Fibroblast of skin of abdomen (primary cell): Measurements from ENCODE around the gene MOB2.
A peak's percentile ranks its signal among the peaks of the same experiment; 100 is the strongest.
"Not testable (repeated sequence)": the region's sequence is repeated elsewhere in the genome, so short reads cannot be mapped to it uniquely, and the experiment has no call there.

ENCODE experiments used
- DNase-seq: peaks from one replicate; pipeline ENCODE4 v3.0.0-alpha.2; 2013

The MOB2 gene

DNA sequence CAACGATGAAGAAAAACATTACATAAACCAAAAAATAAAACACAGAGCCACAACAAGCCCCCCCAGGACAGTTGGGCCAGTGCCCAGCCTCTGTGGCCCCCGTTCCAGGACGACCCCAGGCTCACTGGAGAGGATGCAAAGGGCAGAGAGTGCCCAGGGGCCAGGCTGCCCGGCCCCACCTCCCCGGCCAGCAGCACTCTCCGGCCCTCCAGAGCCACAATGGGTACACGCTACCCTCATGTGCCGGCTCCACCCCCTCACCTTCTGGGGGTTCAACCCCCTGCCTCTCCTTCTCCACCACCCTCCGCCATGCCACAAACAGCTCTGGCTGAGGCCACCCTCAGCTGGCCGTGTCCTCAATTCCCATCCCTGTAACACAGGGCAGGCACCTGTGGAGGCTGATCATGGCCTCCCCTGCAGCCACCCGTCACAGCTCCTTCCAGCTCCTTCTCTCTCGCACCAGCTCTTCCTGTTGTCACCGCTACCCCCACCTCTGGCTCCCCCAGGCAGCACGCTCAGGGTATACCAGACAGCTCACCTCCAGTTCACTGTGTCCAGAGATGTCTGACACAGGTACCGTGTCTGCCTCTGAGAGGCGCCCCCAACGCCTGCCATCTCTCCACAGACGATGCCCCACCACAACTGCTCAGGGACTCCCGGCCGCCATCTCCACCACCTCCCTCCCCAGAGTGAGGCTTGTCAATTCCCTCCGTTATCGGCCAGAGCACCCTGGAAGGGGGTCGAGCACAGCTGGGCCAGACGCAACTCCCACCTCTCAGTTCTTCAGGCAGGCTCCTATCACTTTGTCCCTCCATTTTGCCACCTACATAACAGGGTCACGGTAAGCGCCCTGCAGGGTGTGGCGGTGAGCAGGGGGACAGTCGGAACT lies 30.8 kb upstream of the MOB2 start:
- DNase-seq: no peak

DNA sequence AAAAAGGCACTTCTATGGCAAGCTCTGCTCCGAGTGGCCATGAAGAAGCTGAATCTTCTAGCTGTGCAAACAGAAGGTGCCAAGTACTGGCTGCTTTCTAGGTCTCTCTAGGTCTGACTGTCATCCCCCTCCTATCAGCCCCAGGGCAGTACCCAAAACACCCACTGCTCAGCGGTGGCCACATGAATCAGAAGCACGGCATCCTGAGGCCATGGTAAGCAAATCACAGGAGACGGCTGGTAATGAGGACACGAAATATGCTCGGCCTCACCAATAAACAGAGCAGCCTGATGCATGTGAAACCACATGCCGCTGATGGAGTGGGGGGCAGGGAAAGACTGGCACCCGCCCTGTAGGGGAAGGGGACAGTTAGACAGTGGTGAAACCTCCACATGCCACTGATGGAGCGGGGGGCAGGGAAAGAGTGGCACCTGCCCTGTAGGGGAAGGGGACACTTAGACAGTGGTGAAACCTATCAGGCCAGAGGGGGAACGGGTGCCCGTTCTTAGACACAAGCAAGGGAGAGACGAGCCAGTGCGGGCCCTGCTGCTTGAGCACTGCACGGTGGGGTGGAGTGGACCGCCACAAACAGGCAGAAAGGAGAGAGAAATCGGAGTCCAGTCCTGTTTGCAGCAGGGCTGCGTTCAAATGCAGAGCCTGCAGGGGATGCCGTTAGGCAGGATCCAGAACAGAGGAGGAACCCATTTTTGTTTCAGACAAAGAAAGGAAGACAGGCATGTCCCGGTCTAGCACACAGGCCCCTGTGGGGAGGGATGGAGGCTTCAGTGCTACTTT lies 29.9 kb upstream of the MOB2 start:
- DNase-seq: peak; percentile 36

DNA sequence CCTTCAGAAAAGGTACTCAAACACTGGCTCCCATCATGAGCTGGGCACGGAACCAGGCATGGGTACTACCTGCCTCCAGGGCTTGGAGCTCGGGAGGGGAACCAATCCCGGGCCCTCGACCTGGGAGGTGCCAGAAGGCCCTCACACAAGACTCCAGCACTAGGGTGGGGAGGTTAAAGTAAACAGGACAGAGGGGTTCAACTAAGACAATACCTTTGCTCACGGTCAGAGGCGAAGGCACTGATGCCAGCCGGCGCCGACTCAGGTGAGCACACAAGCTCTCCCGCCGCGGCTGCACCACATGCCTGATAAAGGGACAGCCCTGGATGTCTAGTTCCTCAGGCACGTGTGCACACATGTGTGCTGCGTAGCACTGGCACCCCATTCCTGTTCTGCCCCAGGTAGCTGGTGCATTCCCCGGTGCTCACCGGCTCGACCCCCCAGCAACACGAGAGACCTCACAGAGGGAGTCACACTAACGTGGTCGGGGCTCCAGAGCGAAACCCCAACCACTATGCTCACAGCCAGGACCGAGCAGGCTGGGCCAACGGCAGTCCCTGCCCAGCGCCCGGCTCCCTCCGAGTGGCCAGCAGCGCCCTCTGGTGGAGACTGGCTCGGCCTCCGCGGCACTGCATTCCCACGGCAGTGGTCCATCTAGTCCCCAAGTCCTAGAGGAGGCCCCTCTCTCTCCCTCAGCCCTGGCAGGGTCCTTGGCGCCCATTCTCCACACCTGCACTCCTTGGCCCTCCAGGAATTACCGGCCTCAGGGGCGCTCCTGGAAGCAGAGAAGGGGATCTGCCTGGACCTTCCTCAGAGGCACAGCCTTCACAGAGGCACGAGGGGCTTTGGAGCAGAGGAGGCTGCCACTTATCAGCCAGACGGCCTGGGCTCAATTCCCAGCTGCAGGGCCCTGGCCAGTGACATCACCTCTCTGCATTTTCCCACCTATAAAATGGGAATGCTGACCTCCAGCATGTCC lies 28.8 kb upstream of the MOB2 start:
- peak; percentile 43 for DNase-seq

DNA sequence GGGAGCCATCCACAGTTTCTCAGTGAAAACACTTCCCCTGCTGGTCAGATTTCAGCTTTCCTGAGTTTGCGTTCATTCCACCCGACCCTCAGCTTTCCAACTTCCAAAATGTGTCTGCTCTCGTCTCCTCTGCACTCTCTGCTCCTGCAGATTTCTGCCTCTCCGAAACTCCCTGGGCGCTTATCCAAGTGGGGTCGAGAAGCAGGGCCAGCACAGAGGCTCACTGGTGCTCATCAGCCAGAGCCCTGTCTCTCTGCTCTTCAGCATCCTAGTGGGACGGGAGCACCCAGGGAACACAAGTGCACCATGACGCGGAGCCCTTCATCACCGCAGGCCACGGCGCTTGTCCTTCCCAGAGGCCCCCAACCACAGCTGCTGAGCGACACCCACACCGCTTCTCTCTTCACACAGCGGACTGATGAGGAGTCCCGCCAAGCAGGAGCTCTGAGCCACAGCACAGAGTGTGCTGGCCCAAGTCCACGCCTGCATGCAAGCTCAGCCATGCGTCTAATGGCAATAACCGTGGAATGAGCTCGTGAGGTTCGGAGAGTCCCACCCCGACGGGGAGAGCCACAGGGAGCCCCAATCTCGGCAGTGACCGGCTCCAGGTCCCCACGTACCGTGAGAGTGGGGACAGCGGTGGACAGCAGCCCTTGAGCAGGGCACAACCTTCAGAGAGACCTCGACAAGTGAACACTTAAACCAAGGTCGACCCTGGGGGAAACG lies 27.9 kb upstream of the MOB2 start:
- no peak for DNase-seq

DNA sequence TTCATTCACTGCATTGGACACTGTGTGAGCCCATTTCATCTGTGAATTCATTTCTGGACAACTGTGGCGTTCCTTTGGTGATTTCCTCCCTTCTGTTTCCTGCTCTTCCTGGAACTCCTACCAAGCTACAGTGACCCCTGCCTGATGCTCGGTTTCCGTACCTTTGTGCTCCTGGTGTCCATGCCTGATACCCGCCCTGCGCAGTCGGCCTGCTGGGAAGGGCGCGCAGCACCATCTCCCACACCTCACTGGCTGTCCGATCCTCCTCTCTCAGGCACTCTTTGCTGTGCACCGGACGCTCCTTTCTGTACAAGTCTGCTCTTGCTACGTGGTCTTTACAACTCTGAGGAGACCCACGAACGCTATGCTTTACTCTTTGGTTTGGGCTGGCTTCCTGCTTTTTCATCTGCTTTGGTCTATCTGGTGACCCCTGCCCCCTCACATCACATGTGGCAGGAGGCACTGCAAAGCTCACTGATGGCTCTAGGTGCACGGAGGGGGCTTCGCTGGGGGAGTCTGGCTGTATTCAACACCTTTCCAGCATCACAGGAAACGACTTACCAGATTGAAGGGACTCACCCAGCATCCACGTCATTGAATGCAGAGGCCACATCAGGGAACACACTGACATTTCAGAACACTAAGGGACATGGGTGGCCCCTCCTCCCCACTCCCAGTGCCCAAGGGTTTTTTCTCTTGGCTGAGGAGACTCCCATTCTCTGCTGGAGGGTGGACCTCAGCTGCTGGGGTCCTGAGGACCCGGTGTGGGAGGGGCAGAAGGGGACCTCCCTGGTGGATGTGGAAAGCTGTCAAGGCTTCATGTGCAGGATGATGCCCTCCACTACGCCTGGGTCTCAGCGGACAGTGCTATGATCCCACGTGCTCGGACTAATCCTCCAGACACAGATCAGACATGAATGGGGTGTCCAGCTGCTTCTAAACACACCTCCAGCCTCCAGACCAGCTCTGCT lies 27.0 kb upstream of the MOB2 start:
- no peak for DNase-seq

DNA sequence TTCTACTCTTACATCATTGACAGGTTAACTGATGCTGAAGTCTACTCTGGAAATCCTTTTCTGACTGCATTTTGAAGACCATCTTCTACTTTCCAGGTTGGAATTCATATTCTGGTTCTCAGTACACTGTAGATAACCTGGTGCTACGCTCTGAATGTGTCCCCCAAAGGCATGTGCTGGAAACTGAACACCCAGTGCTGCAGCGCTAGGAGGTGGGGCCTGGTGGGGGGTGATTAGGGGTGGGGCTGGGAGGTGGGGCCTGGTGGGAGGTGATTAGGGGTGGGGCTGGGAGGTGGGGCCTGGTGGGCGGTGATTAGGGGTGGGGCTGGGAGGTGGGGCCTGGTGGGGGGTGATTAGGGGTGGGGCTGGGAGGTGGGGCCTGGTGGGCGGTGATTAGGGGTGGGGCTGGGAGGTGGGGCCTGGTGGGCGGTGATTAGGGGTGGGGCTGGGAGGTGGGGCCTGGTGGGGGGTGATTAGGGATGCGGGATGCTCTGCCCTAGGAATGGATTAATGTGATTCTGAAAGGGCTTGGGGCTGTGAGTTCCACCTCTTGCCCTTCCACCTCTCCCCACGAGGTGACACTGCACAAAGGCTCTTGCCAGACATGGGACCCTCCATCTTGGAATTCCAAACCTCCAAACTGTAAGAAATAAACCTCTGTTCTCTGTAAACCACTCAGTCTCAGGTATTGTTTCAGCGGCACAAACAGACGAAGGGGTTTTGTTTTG lies 26.1 kb upstream of the MOB2 start:
- DNase-seq: not testable (repeated sequence)

DNA sequence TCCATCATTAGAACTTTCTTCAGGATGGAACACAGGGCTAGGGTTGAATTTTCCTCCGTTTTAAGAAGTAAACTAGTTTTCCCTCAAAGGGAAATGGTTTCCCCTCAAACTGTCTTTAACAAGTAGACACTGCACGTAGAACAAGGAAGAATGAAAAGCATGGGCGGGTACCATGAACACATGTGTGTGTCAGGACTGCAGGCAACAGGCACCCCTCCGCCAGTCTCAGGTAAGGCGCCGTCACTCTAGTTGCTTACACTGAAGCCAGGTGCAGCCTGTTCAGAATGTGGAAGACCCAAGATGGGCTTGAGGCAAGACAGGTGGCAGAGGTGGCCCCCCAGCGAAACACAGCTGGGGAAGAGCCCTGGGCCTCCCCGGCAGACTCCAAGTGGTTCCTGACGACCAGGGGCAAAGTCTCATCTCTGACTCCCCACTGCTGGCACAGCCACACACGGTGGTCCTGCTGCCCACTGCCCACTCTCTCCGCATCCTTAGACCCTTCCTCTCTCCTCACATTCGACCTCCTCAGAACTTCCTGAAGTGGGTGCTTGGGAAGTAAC lies 25.4 kb upstream of the MOB2 start:
- no peak for DNase-seq

DNA sequence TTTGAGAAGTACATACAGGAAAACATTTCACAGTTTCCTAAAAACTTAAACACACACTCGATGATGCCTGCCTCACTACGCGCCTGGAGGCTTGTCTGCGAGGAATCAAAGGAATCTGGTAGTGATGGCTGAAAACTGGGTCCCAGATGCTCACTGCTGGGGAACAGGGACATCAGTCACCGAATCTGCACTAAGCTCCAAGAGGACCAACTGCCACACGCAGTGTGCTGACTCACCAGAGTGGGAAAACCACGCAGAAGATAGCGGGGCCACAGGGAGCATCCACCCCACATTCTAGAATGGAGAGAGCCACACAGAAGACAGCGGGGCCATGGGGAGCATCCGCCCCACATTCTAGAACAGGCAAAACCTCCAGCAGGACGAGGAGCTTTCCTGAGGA lies 24.3 kb upstream of the MOB2 start:
- no peak for DNase-seq

DNA sequence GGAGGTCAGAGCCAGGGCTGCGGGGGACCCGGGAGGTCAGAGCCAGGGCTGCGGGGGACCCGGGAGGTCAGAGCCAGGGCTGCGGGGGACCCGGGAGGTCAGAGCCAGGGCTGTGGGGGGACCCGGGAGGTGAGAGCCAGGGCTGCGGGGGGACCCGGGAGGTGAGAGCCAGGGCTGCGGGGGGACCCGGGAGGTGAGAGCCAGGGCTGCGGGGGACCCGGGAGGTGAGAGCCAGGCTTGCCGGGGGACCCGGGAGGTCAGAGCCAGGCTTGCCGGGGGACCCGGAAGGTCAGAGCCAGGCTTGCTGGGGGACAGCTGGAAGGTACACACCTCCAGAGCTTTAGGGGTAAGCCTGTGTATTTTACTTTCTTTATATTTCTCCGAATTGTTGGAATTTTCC lies 23.8 kb upstream of the MOB2 start:
- not testable (repeated sequence) for DNase-seq

DNA sequence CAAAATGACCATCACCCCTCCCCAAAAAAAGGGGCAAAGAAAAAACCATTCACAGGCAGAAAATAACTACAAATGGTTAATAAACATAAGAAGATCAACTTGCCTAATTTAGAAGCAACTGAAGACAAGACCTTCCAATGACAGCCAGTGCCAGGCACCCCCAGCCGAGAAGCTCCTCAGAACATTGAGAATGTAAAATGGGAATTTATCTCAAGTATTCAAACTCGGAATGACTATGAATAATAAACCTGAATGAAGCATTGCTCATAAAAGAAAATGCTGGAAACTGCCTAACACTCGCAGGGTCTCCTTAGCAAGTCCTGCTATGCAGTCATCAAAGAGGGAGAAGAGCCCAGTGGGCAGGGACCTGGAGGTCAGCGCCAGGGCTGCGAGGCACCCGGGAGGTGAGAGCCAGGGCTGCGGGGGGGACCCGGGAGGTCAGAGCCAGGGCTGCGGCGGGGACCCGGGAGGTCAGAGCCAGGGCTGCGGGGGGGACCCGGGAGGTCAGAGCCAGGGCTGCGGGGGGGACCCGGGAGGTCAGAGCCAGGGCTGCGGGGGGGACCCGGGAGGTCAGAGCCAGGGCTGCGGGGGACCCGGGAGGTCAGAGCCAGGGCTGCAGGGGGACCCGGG lies 23.2 kb upstream of the MOB2 start:
- DNase-seq: no peak

DNA sequence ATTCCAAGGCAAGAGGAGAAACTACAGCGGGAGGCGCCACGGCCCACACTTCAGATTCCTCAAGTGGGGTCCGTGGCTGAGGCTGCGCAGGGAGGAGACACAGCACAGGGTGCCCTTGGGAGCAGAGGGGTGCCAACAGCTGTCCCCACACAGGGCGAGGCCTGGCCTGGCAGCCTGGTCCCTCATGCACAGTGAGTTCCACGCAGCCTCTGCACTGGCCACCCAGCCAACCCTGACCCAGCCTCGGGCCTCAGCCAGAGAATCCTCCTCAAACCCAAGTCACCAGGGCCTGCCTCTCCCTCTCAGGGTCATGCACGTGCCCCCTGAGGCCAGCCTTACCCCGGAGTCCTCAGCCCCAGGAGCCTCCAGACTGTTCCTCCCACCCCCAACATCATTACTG lies 22.4 kb upstream of the MOB2 start:
- no peak for DNase-seq

DNA sequence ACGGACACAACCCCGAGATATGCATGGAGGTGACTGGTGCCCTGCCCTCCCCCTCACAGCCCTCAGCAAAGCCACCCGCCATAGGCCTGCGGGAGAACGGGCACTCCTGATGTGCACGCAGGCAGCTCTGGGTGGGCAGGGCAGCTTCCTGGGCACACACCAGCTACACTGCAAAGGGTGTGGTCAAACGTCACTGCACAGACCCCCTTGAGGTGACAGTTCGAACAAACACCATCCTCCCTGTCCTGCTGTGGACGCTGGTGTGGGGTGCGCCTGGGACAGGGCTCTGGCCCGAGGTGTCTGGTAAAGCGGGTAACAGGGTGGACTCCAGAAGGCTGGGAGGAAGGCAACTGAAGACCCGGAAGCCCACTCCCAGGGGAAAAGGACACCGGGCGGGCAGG lies 21.9 kb upstream of the MOB2 start:
- DNase-seq: no peak

DNA sequence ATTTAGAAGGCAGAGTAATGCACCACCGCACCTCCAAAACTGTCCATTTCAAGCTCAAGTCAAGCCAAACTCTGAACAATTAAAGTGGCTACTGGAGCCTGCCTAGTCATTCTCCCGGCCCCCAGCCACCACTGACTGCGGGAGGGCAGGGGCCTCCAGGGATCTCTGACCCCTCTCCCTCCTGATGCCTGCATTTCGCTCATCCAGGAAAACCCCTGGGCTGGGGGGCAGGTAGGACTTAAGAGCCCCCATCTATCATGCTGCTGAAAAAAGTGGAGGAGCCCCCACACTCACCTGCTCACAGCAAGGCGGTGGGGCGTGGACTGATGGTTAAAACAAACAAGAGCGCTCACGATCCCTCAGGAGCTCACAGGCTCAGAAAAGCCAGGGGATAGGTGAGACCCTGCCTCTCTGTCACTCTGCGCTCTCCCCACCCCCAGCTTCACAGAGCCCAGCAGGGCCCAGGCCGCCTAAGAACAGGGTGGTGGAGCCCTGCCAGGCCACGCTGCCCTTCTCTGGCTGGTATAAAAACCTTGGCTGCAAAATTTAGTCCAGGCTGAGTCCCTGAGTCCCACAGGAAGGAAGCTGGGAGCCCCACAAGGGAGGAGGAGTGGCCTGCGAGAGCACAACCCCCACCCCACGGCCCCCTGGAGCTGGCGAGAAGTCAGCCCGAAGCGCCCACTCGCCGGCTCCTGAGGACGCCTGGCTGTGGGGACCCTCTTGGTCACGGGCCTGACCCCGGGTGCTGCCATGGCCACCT lies 21.0 kb upstream of the MOB2 start:
- no peak for DNase-seq

DNA sequence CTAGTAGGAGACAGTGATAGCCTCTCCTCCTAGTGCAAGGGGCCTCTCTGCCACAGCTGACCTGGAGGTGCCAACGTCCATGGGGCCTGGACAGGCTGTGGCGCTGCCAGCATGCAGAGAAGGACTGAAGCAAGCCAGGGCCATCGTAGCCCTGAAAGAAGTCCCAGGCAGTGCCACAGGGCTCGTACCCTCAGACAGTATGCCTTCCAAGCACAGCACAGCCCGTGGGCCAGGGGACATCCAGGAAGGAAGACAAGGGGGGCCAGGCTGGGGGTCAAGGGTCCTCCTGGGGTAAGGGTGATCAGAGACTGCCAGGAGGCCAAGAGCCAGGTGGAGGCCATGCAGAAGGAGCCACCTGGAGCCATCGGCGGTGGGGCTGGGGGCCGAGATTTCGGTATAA lies 20.4 kb upstream of the MOB2 start:
- no peak for DNase-seq

DNA sequence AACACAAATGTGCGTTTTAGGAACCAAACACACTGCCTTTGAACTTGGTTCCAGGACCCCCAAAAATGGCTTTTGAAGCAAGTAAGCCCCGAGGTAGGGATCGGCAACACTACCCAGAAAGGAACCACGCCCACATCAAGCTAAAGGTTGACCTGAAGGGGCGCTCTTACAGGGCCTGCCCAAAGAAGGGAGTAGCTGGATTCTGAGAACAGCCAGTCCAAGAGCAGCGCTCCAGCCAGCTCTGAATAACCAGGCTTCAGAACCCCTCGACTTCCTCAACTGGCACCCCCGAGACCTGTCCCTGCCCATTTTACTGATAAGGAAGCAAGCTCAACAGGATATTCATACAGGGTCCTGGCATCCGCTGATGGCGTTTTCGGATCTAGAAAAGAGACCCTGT lies 18.9 kb upstream of the MOB2 start:
- no peak for DNase-seq

DNA sequence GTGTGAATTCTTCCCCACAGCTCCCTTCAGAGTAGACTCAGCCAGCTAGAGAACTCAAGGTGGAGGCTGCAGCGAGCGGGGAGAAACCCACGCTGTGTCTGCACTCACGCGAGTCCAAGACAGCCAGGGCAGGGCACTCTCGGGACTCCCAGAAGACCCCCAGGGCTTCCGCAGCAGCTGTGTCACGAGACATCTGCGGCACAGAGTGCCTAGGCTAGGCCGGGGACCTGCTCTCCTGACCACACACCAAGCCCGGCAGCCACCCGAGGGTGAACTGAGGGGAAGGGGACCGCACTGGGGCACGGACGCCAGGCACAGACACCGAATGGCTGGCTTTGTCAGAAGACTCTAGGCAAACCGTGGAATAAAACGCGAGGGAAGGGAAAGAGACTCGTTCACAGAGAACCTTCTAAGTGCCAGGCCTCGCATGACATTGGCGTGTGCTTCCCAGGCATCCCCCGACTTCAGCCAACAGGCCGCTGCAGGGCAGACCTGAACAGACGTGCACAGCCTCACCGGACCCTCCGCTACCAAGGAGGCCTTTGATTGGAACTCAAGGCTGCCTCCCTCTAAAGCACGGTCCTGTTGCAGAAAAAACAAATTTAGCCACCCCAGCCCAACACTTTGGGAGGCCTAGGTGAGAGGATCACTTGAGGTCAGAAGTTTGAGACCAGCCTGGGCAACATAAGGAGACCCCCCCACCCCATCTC lies 18.2 kb upstream of the MOB2 start:
- no peak for DNase-seq

DNA sequence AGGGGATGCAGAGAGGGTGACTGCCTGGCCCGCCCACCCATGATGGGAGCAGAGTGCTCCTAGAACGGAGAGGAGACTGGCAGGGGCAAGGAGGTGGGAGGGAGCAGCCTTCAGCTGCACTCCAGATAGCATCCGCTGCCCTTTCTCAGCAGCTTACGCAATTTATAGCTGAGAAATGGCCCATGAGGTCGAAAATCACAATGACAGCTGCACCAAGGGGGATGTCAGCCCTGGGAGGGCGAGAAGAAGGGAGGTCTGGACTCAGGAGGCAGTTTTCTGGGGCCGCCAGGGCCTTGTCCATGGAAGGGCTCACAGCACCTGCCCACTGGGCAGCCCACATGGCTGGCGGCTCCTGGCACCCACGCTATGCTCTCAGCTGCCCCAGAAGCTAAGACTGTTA lies 17.6 kb upstream of the MOB2 start:
- DNase-seq: no peak

DNA sequence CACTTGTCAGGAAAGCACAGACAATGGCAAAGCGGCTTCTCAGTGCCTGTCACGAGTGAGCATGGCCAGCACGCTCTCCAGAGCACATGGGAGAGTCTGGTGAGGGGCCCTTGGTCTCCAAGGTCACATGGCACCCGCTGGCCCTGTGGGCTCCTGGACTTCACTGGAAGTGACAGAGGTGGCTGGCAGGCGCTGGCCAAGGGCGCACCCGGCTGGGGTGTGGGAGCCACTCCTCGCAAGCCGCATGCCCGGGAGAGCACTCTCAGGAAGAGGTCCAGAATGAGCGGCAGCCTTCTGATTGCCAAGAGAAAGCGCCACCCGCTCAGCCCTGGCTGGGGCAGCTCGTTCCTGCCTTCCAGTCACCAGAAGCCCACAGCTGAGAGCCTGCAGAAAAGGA lies 17.1 kb upstream of the MOB2 start:
- DNase-seq: no peak
